GM12878 (cell line): ENCODE data around the gene RIPOR3. TPM values are rescaled to one million over a fixed set of nuclear protein-coding genes. Genes with fewer than 3 reads are reported as not detected.

Source experiments
- EZH2 ChIP-seq: IDR thresholded peaks from 2 replicates; pipeline ENCODE4 v1.6.1; 2012; ENCODE audit warnings: low read depth, mild to moderate bottlenecking, control low read depth, inconsistent platforms, low read length, borderline replicate concordance; ENCODE audit not compliant: control insufficient read depth
- PAX5 ChIP-seq: IDR thresholded peaks from 2 replicates; pipeline ENCODE4 v1.6.1; 2011; ENCODE audit warnings: low read depth, low read length, borderline replicate concordance
- PML ChIP-seq: IDR thresholded peaks from 2 replicates; pipeline ENCODE4 v1.6.1; 2012; ENCODE audit warnings: low read length, inconsistent platforms
- RBBP5 ChIP-seq: fragments of 200-600 bp; sonication (generic); conservative IDR thresholded peaks from 2 replicates; pipeline ENCODE4 v1.6.1; 2016
- SREBF1 ChIP-seq: IDR thresholded peaks from 2 replicates; pipeline ENCODE4 v1.6.1; 2012; ENCODE audit warnings: mild to moderate bottlenecking, low read length
- polyA plus RNA-seq, 11 experiments: library from polyadenylated mRNA; depleted of rRNA in 4 of 11; unstranded in 6 of 11; stranded (reverse) in 5 of 11; fragments of >200 nt; fragmentation: Nextera tagmentation in 4 of 11; fragmentation: Illumina TruSeq in 1 of 11; extraction: Ambion mirVana in 4 of 11; extraction: Trizol in 1 of 11; gene quantifications; 1 replicate in 1 of 11; 2 replicates in 10 of 11; pipeline versions ENCODE4 v1.2.1 to v1.2.3, GENCODE V29; 2011 to 2016; ENCODE audit warnings: inconsistent platforms in 2 of 11, missing spikeins in 2 of 11, low read depth in 1 of 11
- total RNA-seq, 4 experiments: library from RNA; depleted of rRNA in 3 of 4; stranded (reverse); fragments of >200 nt in 3 of 4; fragmentation: Illumina TruSeq in 1 of 4; extraction: Trizol in 1 of 4; gene quantifications; 2 replicates each; pipeline versions ENCODE4 v1.2.1 to v1.2.3, GENCODE V29; 2013 to 2021
- TF ChIP-seq, protein P1 (sequence below): IDR thresholded peaks from 2 replicates; pipeline ENCODE4 v1.6.1; 2012; ENCODE audit warnings: low read depth, low read length, improper control_type of control experiment
- TF ChIP-seq, protein P2 (sequence below): fragments of 450-650 bp; formaldehyde crosslinking; IDR thresholded peaks from 2 replicates; pipeline ENCODE4 v1.4.0; 2020; ENCODE audit warnings: mild to moderate bottlenecking, moderate library complexity

RIPOR3 gene
- total and polyA plus RNA-seq, 10 of the 15 experiments (the other 5 are each of a cell fraction or from before 2014, with no cell fraction given): 0.04 to 0.55 (median 0.12) TPM; not detected in 6

DNA sequence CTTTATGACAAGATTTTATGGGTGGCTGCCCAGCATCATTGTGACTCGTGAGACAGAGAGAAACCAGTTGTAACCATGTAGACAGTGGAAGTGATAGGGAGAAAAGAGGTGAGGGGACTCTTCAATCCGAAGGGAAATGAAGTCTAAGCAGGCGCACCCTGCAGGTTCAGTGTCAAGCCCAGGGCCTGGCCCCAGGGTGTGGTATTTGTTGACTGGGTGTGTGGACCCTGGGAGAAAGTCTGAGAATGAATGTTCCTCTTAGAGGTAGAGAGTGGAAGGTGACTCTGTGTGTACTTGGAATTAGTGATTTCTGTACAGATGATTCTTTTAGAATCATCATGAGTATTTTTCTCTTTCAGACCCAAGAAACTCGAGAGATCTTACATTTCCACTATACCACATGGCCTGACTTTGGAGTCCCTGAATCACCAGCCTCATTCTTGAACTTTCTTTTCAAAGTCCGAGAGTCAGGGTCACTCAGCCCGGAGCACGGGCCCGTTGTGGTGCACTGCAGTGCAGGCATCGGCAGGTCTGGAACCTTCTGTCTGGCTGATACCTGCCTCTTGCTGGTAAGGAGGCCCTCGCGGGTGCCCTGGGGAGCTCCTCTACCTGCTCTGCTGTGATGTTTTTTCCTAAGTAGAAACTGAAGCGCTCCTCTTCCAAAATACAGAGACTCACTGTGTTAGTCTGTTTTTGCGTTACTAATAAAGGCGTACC, 113.1 kb downstream of the RIPOR3 start (continued):
- TF ChIP-seq SREBF1 (no peak), PML (no peak), EZH2 (no peak), PAX5 (no peak), RBBP5 (no peak)
- TF ChIP-seq, protein P1, sequence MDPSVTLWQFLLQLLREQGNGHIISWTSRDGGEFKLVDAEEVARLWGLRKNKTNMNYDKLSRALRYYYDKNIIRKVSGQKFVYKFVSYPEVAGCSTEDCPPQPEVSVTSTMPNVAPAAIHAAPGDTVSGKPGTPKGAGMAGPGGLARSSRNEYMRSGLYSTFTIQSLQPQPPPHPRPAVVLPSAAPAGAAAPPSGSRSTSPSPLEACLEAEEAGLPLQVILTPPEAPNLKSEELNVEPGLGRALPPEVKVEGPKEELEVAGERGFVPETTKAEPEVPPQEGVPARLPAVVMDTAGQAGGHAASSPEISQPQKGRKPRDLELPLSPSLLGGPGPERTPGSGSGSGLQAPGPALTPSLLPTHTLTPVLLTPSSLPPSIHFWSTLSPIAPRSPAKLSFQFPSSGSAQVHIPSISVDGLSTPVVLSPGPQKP: no peak
- TF ChIP-seq, protein P2, sequence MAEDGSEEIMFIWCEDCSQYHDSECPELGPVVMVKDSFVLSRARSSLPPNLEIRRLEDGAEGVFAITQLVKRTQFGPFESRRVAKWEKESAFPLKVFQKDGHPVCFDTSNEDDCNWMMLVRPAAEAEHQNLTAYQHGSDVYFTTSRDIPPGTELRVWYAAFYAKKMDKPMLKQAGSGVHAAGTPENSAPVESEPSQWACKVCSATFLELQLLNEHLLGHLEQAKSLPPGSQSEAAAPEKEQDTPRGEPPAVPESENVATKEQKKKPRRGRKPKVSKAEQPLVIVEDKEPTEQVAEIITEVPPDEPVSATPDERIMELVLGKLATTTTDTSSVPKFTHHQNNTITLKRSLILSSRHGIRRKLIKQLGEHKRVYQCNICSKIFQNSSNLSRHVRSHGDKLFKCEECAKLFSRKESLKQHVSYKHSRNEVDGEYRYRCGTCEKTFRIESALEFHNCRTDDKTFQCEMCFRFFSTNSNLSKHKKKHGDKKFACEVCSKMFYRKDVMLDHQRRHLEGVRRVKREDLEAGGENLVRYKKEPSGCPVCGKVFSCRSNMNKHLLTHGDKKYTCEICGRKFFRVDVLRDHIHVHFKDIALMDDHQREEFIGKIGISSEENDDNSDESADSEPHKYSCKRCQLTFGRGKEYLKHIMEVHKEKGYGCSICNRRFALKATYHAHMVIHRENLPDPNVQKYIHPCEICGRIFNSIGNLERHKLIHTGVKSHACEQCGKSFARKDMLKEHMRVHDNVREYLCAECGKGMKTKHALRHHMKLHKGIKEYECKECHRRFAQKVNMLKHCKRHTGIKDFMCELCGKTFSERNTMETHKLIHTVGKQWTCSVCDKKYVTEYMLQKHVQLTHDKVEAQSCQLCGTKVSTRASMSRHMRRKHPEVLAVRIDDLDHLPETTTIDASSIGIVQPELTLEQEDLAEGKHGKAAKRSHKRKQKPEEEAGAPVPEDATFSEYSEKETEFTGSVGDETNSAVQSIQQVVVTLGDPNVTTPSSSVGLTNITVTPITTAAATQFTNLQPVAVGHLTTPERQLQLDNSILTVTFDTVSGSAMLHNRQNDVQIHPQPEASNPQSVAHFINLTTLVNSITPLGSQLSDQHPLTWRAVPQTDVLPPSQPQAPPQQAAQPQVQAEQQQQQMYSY (CRISPR knock-in tag): no peak
